Measurements from ENCODE around the gene NIPBL.
"Not testable (repeated sequence)": the region's sequence is repeated elsewhere in the genome, so short reads cannot be mapped to it uniquely, and the experiment has no call there.

NIPBL gene

DNA sequence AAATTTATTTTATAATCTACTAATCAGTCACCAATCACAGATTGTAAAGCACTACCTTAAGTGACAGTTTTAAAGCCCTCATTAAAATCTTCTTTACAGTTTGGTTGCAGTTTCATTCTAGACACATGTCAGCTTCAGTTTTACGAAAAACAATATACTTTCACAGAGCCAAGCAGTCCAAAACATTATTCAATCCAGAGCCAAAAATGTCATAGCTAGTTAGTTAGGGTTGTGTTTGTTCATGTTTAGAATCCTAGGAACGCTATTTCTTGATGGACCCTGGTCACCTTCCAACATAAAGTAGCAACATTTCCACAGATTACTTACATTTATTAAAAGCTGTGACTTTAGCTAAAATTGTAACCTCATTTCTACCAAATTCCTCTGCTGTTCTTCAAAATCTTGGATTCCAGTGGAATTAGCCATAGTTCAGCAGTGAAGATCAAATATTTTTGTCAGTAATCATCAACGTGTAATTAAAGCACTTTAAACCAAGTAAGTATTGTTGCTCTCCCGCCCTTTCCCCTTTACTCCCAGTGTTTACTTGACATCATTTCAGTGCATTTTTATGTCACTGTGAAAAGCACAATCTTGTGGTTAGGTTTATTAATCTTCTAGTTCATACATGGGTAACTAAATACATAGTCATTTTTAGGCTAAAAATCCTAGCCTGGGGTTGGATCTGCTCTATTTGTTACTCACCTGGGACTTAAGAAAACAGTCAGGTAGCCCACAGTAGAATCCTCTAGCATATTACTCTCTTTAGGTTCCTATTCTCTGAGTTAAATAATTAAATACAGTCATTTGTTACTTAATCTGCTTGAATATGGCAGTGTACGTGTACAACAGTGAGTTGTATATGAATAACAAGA, 74.3 kb downstream of the NIPBL start:
- peak; percentile 85 for DNase-seq

GRCh38 chr5:36953043-36953442, 76.5 kb downstream of the NIPBL start:
- DNase-seq: no peak

GRCh38 chr5:36957953-36958537, 81.5 kb downstream of the NIPBL start:
- no peak for DNase-seq

DNA sequence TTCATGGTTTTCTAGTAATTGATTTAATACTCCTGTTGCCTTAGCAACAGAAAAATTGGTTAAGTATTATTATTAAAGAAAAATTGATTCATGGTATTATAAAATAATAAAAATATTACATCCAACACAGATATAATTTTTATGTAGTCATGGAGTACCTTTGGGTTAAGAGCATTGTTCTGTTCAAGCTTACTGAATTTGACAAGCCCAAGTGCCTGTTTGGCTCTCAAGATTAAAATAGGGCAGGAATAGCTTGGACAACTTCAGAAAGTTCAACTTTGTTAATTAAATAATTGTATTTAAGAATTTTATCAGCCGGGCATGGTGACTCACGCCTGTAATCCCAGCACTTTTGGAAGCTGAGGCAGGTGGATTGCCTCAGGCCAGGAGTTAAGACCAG, 82.0 kb downstream of the NIPBL start:
- no peak for DNase-seq

DNA sequence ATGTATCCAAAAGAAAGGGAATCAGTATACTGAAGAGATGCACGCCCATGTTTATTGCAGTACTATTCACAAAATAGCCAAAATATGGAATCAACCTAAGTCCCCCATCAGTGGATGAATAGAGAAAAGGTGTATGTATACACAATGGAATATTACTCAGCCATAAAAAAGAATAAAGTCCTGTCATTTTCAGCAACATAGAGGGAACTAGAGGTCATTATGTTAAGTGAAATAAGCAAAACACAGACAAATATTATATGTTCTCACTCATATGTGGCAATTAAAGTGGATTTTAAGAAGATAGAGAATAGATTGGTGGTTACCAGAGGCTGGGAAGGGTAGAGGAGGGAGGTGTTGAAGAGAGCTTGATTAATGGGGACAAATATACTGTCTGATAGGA, 88.6 kb downstream of the NIPBL start:
- no peak for DNase-seq

DNA sequence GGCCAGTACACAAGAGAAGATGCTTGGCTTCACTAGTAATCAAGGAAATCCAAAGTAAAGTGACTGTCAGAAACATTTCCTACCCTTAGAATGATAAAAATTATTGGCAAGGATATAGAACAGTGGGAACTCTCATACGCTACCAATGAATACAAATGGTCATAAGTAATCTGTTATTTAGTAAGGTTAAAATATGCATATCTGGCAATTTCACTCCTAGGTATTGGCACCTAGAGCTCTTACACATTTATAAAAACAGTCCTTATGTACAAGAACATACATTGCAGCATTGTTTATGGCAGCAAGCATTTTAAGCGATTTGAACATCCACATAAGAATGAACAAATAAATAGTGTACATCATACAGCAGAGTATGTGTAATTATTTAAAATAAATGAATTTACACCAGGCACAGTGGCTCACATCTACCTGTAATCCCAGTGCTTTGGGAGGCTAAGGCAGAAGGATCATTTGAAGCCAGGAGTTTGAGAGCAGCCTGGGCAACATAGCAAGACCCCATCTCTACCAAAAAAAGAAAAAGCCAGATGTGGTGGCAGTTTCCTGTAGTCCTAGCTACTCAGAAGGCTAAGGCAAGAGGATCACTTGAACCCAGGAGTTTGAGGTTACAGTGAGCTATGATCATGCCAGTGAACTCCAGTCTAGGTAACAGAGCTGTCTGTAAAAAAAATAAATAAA, 93.3 kb downstream of the NIPBL start:
- no peak for DNase-seq

GRCh38 chr5:36978196-36978595, 101.6 kb downstream of the NIPBL start:
- DNase-seq: no peak

- DNase-seq: peak; percentile 31
Measured at GRCh38 chr5:36982146-36982545, 105.6 kb downstream of the NIPBL start.

DNA sequence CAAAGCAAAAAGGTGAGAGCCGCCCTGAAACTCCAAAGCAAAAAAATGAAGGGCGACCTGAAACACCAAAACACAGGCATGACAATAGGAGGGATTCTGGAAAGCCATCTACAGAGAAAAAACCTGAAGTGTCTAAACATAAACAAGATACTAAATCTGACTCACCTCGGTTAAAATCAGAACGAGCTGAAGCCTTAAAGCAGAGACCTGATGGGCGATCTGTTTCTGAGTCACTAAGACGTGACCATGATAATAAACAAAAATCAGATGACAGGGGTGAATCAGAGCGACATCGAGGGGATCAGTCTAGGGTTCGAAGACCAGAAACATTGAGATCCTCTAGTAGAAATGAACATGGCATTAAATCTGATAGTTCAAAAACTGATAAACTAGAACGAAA, 108.8 kb downstream of the NIPBL start:
- peak; percentile 2 for DNase-seq

GRCh38 chr5:36988396-36988795, 111.8 kb downstream of the NIPBL start:
- no peak for DNase-seq

DNA sequence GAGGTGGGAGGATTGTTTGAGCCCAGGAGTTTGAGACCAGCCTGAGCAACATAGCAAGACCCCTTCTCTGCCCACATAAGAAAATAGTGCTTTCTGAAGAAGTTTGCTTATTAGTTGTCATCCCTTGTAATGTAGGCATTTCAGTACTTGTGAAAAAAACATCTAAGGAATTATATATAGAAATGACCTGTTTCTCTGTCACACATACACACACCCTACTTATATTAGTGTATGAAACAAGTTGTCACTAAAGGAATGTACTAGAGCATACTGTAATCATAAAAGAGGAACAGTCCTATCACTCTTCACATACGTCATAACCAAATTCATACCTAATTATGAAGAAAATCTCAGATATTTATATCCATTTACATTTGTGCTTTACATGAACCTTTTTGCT, 122.0 kb downstream of the NIPBL start:
- DNase-seq: no peak

DNA sequence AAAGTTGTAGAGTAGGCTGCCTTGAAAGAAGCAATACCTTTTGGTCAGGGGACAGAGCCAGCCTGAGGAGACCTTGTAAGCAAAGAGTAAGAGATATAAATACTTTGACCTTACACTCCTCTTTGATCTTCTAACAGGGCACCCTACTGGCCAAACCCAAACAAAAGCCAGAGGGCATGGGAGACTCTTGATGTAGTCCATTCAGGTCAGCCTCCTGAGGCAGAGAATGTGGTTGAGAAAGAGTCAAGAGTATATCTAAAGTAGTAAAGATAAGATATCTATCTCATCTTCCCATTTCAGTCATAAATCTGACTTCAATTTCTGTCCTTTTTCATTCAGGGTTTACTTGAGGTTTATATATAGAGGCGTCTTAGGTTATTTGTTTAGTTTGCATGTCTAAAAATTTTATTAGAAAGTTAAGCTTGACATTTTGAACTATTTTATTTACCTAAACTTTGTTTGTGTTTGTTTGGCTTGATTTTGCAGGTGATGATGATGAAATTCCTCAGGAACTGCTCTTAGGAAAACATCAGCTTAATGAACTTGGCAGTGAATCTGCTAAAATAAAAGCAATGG, 125.7 kb downstream of the NIPBL start:
- no peak for DNase-seq

GRCh38 chr5:37005252-37005651, 128.7 kb downstream of the NIPBL start:
- DNase-seq: peak; percentile 44

DNA sequence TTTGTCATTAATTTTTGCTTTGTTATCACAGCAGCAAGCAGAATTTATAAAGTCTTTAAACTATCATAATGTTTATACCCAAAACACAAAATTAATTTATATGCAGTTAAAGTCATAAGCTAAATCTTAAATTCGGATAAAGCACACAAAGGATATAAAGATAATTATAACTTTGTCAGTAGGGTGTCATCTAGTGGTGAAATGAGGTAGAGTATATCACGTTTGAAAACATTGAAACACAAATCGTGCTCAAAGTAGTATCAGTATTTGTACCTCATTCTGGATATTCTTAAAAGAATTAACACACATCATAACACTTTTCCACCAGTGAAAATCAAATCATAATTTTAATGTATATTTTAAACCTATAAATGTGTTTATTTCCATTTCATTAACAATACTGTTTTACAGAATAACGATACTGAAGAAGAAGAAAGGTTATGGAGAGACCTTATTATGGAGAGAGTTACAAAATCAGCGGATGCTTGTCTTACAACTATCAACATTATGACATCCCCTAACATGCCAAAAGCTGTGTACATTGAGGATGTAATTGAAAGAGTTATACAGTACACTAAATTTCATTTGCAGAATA, 129.5 kb downstream of the NIPBL start:
- peak; percentile 21 for DNase-seq

DNA sequence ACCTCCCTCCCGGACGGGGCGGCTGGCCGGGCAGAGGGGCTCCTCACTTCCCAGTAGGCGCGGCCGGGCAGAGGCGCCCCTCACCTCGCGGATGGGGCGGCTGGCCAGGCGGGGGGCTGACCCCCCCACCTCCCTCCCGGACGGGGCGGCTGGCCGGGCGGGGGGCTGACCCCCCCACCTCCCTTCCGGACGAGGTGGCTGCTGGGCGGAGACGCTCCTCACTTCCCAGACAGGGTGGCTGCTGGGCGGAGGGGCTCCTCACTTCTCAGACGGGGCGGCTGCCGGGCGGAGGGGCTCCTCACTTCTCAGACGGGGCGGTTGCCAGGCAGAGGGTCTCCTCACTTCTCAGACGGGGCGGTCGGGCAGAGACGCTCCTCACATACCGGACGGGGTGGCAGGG, 136.6 kb downstream of the NIPBL start:
- not testable (repeated sequence) for DNase-seq

DNA sequence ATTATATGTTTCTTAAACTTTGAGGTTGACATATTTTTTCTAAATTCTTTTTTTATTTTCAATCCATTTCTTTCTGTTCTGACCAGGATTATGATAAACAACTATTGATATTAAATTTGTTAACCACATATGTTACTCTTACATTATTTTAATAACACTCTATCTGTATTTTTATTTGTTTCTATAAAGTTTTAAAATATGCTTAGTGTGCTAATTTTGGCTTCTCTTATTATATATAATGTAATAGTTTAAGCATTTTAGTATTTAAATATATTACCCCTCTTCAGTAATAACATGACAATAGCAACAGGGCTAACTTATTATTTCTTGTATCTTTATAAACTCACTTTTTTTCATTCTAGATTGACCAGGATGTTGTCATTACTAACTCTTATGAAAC, 137.8 kb downstream of the NIPBL start:
- no peak for DNase-seq

GRCh38 chr5:37015795-37016666, 139.5 kb downstream of the NIPBL start:
- DNase-seq: peak; percentile 26

GRCh38 chr5:37028910-37029309, 152.3 kb downstream of the NIPBL start:
- no peak for DNase-seq

GRCh38 chr5:37029436-37029835, 152.9 kb downstream of the NIPBL start:
- DNase-seq: no peak

DNA sequence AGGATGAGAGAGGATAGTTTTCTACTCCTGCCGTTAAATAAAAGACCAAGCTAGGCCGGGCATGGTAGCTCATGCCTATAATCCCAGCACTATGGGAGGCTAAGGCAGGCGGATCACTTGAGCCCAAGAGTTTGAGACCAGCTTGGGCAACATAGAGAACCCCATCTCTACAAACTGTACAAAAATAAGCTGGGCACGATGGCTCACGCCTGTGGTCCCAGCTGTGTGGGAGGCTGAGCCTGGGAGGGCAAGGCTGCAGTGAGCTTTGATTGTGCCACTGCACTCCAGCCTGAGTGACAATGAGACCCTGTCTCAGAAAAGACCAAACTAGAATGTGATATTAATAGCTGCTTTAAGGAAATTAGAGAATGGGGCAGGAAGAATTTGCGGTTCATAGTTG, 158.4 kb downstream of the NIPBL start:
- DNase-seq: no peak

DNA sequence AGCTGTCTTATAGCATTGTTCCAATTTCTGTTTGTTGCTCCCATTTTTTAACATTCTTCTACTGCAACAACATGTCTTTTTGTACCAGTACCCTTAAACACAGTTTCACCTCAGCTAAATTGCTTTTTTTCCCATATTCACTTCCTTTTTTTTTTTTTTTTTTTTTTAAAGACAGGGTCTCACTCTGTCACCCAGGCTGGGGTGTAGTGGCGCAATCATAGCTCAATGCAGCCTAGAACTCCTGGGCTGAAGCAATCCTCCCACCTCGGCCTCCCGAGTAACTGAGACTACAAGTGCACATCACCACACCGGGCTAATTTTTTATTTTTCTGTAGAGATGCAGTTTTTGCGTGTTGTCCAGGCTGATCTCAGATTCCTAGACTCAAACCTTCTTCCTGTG, 161.3 kb downstream of the NIPBL start:
- no peak for DNase-seq

GRCh38 chr5:37039824-37040223, 163.3 kb downstream of the NIPBL start:
- no peak for DNase-seq

Measured in fibroblast of skin of right quadriceps (primary cell).